Measurements from ENCODE around the gene ZNF236. TPM values are rescaled to one million over a fixed set of nuclear protein-coding genes. Genes with fewer than 3 reads are reported as not detected.

Gene ZNF236
- total RNA-seq, 2 donors from 2014 or later: 8.3 to 29.0 TPM

- 87% methylated on average over 28 of the region's 28 CpGs for WGBS
- intact Hi-C loops (cut with DNase I): no loop called here
- Histone ChIP-seq H3K9me3 (no peaks in the 10 kb centered on the region), H3K4me1 (replicated peaks) (peaks cover 18% of the 10 kb centered on the region), H3K4me3 (no peak overlapping the region), H3K27ac (no peak overlapping the region), H3K27me3 (replicated peaks; ENCODE audit: insufficient read depth) (no peaks in the 10 kb centered on the region), H3K36me3 (no peaks in the 10 kb centered on the region)
- peak; percentile 46 for DNase-seq (ENCODE audit: low spot score)
- no peak for TF ChIP-seq CTCF (IDR thresholded peaks at IDR 0.05)
- TF ChIP-seq POLR2A (IDR thresholded peaks at IDR 0.05): no peak
- no peak for TF ChIP-seq POLR2AphosphoS5 (IDR thresholded peaks at IDR 0.05)
Measured at GRCh38 chr18:76955524-76956170, 133.3 kb downstream of the ZNF236 start.

GRCh38 chr18:76956648-76957047, 134.3 kb downstream of the ZNF236 start:
- intact Hi-C loops (cut with DNase I): no loop called here

GRCh38 chr18:76957384-76958355, 135.3 kb downstream of the ZNF236 start:
- 77% methylated on average over 18 of the region's 18 CpGs for WGBS
- Histone ChIP-seq H3K9me3 (no peaks in the 10 kb centered on the region), H3K36me3 (no peaks in the 10 kb centered on the region), H3K27me3 (replicated peaks; ENCODE audit: insufficient read depth) (no peaks in the 10 kb centered on the region), H3K27ac (peak overlapping the region; percentile 21 to 48), H3K4me3 (no peak overlapping the region), H3K4me1 (replicated peaks) (peaks cover 18% of the 10 kb centered on the region)
- intact Hi-C loops (cut with DNase I): no loop called here
- no peak for DNase-seq (ENCODE audit: low spot score)
- TF ChIP-seq CTCF (IDR thresholded peaks at IDR 0.05) (no peak), POLR2AphosphoS5 (IDR thresholded peaks at IDR 0.05) (no peak), POLR2A (IDR thresholded peaks at IDR 0.05) (no peak)

More at GRCh38 chr18:76956648-76957047, 134.3 kb downstream of the ZNF236 start:
- Histone ChIP-seq H3K9me3 (no peaks in the 10 kb centered on the region), H3K36me3 (no peaks in the 10 kb centered on the region), H3K27me3 (replicated peaks; ENCODE audit: insufficient read depth) (no peaks in the 10 kb centered on the region), H3K27ac (no peak overlapping the region), H3K4me1 (replicated peaks) (peaks cover 18% of the 10 kb centered on the region), H3K4me3 (no peak overlapping the region)
- WGBS: 93% methylated on average over 11 of the region's 11 CpGs
- TF ChIP-seq POLR2AphosphoS5 (IDR thresholded peaks at IDR 0.05): no peak
- TF ChIP-seq POLR2A (IDR thresholded peaks at IDR 0.05): no peak
- TF ChIP-seq CTCF (IDR thresholded peaks at IDR 0.05): no peak
- DNase-seq (ENCODE audit: low spot score): no peak

GRCh38 chr18:76958692-76959341, 136.5 kb downstream of the ZNF236 start:
- Histone ChIP-seq H3K4me1 (replicated peaks) (peaks cover 13% of the 10 kb centered on the region), H3K27me3 (replicated peaks; ENCODE audit: insufficient read depth) (no peaks in the 10 kb centered on the region), H3K9me3 (no peaks in the 10 kb centered on the region), H3K27ac (no peak overlapping the region), H3K36me3 (no peaks in the 10 kb centered on the region), H3K4me3 (no peak overlapping the region)
- TF ChIP-seq POLR2AphosphoS5 (IDR thresholded peaks at IDR 0.05): peak; percentile 55
- TF ChIP-seq CTCF (IDR thresholded peaks at IDR 0.05): no peak
- intact Hi-C loops (cut with DNase I): no loop called here
- WGBS: 47% methylated on average over 16 of the region's 16 CpGs
- no peak for DNase-seq (ENCODE audit: low spot score)
